Fibroblast of lung (primary cell): ENCODE data around the gene CYTH1. TPM values are rescaled to one million over a fixed set of nuclear protein-coding genes. Genes with fewer than 3 reads are reported as not detected.

Experiments used
- DNase-seq, 2 donors: peaks; one replicate each; pipeline versions ENCODE4 v3.0.0 to v3.0.0-alpha.2; 2010; ENCODE audit warnings: low read depth in 2 of 2
- H2AFZ ChIP-seq: 2 replicates; pipeline ENCODE4 v1.5.1; 2012; ENCODE audit warnings: low read length, control low read depth, inconsistent platforms
- H3K27ac ChIP-seq: 2 replicates; pipeline ENCODE4 v1.5.1; 2011; ENCODE audit warnings: low read length, control low read depth; ENCODE audit not compliant: insufficient read depth
- H3K27me3 ChIP-seq: 2 replicates; pipeline ENCODE4 v1.5.1; 2011; ENCODE audit warnings: mild to moderate bottlenecking, low read length; ENCODE audit not compliant: control insufficient read depth, insufficient read depth
- H3K36me3 ChIP-seq: 2 replicates; pipeline ENCODE4 v1.5.1; 2011; ENCODE audit warnings: low read length; ENCODE audit not compliant: control insufficient read depth, insufficient read depth
- H3K4me1 ChIP-seq: 2 replicates; pipeline ENCODE4 v1.5.1; 2011; ENCODE audit warnings: low read length; ENCODE audit not compliant: control insufficient read depth, insufficient read depth; ENCODE audit errors: extremely low read depth
- H3K4me2 ChIP-seq: 2 replicates; pipeline ENCODE4 v1.5.1; 2011; ENCODE audit warnings: low read length, control low read depth; ENCODE audit not compliant: insufficient read depth; ENCODE audit errors: extremely low read depth
- H3K4me3 ChIP-seq, 4 experiments: fragments of 200-600 bp in 1 of 4; sonication (generic) in 1 of 4; replicated peaks in 1 of 4; 2 replicates each; pipeline ENCODE4 v1.5.1; 2011 to 2016; ENCODE audit warnings: low read length in 4 of 4, low read depth in 3 of 4, mild to moderate bottlenecking in 3 of 4, control low read depth in 2 of 4, inconsistent platforms in 1 of 4, mixed read lengths in 1 of 4; ENCODE audit not compliant: insufficient read depth in 1 of 4; ENCODE audit errors: control extremely low read depth in 1 of 4
- H3K79me2 ChIP-seq: 2 replicates; pipeline ENCODE4 v1.5.1; 2012; ENCODE audit warnings: mild to moderate bottlenecking, low read length, inconsistent platforms; ENCODE audit not compliant: control insufficient read depth, insufficient read depth
- H3K9ac ChIP-seq: 2 replicates; pipeline ENCODE4 v1.5.1; 2011; ENCODE audit warnings: mild to moderate bottlenecking, low read length, control low read depth; ENCODE audit not compliant: insufficient read depth
- H3K9me3 ChIP-seq: 2 replicates; pipeline ENCODE4 v1.5.1; 2012; ENCODE audit warnings: low read depth, low read length; ENCODE audit not compliant: control insufficient read depth, insufficient read depth
- H4K20me1 ChIP-seq: 2 replicates; pipeline ENCODE4 v1.5.1; 2011; ENCODE audit warnings: low read length; ENCODE audit not compliant: control insufficient read depth, insufficient read depth; ENCODE audit errors: extremely low read depth
- EZH2 ChIP-seq: IDR thresholded peaks from 2 replicates; pipeline ENCODE4 v1.5.1; 2012; ENCODE audit warnings: low read length, control low read depth, mild to moderate bottlenecking; ENCODE audit errors: missing control alignments
- polyA plus RNA-seq, 2 donors: library from polyadenylated mRNA; depleted of rRNA in 1 of 2; stranded (reverse) in 1 of 2; unstranded in 1 of 2; fragments of >200 nt; gene quantifications; 2 replicates each; pipeline ENCODE4 v1.2.1, GENCODE V29; 2011 to 2012; ENCODE audit warnings: missing spikeins in 1 of 2
- total RNA-seq: library from RNA; depleted of rRNA; stranded (reverse); fragments of >200 nt; gene quantifications from 2 replicates; pipeline ENCODE4 v1.2.1, GENCODE V29; 2014
- TF ChIP-seq, protein P1 (sequence below), 2 donors: IDR thresholded peaks in 1 of 2; conservative IDR thresholded peaks in 1 of 2; 1 replicate in 1 of 2; 2 replicates in 1 of 2; pipeline ENCODE4 v1.5.1; 2011 to 2012; ENCODE audit warnings: low read length in 2 of 2, control low read depth in 1 of 2, inconsistent platforms in 1 of 2, low read depth in 1 of 2, mild to moderate bottlenecking in 1 of 2

The CYTH1 gene
- total and polyA plus RNA-seq, 2 donors (not counting 1 experiment from before 2014, with no cell fraction given), result 8.9 to 9.9 TPM

DNA sequence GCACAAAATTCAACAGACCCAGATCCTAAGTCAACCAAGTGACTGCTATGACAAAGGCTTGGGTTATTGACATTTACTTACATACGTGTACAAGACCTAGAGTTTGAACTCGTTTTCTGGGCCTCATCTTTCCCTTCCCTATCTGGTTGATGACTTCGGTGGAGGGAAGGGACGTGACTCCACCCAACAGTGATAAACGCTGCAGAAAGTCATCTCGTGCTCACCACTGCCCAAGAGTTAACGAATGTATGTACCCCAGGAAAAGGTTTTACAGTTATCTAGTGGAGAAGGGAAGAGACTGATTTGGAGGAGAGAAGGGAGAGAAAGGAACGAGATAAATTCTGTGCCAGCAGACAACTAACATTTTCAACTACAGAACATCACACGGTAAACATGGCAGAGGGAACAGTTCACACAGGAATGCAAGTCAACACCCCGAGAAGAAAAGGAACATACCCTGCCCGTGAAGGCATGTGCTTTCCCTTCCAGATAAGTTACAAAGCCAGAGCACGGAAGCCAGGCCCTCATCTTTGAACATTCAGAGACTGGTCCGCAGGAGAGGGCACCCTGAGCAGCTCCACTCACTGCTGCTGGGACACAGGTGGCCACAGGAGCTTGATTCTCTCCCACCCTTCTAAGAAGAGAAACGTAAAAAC, 13.9 kb upstream of the CYTH1 start:
- H3K9ac ChIP-seq, result no peak overlapping the region
- no peak for DNase-seq
- H3K79me2 ChIP-seq, result no peaks in the 10 kb centered on the region
- peaks cover 35% of the 10 kb centered on the region for H3K36me3 ChIP-seq
- no peak overlapping the region for H3K4me3 ChIP-seq
- no peak overlapping the region for H3K27ac ChIP-seq
- H3K4me2 ChIP-seq, result no peak overlapping the region
- no peaks in the 10 kb centered on the region for H4K20me1 ChIP-seq
- no peaks in the 10 kb centered on the region for H3K9me3 ChIP-seq
- no peaks in the 10 kb centered on the region for H3K4me1 ChIP-seq
- no peak overlapping the region for H2AFZ ChIP-seq
- no peaks in the 10 kb centered on the region for H3K27me3 ChIP-seq
- TF ChIP-seq, protein P1, sequence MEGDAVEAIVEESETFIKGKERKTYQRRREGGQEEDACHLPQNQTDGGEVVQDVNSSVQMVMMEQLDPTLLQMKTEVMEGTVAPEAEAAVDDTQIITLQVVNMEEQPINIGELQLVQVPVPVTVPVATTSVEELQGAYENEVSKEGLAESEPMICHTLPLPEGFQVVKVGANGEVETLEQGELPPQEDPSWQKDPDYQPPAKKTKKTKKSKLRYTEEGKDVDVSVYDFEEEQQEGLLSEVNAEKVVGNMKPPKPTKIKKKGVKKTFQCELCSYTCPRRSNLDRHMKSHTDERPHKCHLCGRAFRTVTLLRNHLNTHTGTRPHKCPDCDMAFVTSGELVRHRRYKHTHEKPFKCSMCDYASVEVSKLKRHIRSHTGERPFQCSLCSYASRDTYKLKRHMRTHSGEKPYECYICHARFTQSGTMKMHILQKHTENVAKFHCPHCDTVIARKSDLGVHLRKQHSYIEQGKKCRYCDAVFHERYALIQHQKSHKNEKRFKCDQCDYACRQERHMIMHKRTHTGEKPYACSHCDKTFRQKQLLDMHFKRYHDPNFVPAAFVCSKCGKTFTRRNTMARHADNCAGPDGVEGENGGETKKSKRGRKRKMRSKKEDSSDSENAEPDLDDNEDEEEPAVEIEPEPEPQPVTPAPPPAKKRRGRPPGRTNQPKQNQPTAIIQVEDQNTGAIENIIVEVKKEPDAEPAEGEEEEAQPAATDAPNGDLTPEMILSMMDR (conservative IDR thresholded peaks at IDR 0.05 in 1 of 2, IDR thresholded peaks at IDR 0.05 in 1 of 2; ENCODE audit: low read depth in 1 of 2, low read length in 2 of 2), result no peak
- TF ChIP-seq EZH2, result no peak

DNA sequence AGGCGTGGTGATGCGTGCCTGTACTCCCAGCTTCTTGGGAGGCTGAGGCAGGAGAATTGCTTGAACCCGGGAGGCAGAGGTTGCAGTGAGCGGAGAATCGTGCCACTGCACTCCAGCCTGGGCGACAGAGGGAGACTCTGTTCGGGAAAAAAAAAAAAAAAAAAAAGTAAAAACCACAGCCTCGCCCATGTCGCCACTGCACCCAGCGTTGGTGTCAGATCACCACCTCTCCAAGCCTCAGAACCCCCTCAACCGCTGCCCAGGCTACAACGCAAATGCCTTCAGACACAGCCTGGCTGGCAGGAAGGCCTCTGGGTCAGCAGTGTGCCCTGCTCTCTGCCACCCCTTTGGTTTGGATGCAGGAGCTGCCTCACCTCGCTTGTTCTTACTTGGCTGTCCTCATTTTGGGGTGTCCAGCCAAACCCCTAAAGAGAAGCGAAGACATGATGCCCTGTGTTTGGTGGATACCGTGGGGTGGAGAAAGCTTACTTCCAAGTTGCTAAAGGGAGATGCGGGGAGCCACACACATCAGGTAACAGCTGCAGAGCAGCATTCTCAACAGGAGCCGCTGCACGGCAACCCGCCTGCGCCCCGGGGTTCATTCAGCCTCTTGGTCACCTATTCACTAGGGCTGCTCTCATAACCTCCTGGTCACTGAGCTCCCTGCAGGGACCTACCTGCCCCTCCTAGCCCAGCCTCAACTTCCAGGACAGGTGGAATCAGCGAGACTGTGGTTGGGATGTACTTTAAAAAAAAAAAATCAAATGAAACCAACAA, 13.0 kb upstream of the CYTH1 start:
- TF ChIP-seq, protein P1 (conservative IDR thresholded peaks at IDR 0.05 in 1 of 2, IDR thresholded peaks at IDR 0.05 in 1 of 2; ENCODE audit: low read depth in 1 of 2, low read length in 2 of 2), result no peak
- no peak for TF ChIP-seq EZH2
- H3K4me1 ChIP-seq, result no peaks in the 10 kb centered on the region
- no peaks in the 10 kb centered on the region for H3K9me3 ChIP-seq
- no peak overlapping the region for H3K9ac ChIP-seq
- DNase-seq, result no peak
- H3K27ac ChIP-seq, result no peak overlapping the region
- H3K79me2 ChIP-seq, result no peaks in the 10 kb centered on the region
- H2AFZ ChIP-seq, result no peak overlapping the region
- H4K20me1 ChIP-seq, result no peaks in the 10 kb centered on the region
- no peak overlapping the region for H3K4me2 ChIP-seq
- no peak overlapping the region for H3K4me3 ChIP-seq
- H3K27me3 ChIP-seq, result no peaks in the 10 kb centered on the region
- peaks cover 35% of the 10 kb centered on the region for H3K36me3 ChIP-seq

DNA sequence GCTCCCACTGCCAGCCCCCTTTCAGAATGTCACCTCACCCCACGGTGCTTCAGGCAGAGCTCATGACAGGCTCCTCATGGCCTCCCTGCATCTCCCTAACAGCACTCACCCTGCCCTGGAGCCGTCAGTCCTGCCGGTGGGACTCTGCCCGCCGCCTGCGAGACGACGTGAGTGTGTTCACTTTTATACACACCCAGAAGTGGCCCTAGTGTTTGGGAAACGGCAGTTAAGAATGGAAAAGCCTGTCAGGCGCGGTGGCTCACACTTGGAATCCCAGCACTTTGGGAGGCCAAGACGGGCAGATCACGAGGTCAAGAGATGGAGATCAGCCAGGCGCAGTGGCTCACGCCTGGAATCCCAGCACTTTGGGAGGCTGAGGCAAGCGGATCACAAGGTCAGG, 12.3 kb upstream of the CYTH1 start:
- Histone ChIP-seq H3K27me3 (no peaks in the 10 kb centered on the region), H3K4me2 (no peak overlapping the region), H2AFZ (no peak overlapping the region), H3K9me3 (no peaks in the 10 kb centered on the region), H3K4me1 (peaks cover 6% of the 10 kb centered on the region), H3K9ac (no peak overlapping the region), H3K36me3 (peaks cover 33% of the 10 kb centered on the region), H3K4me3 (no peak overlapping the region), H3K27ac (no peak overlapping the region), H4K20me1 (no peaks in the 10 kb centered on the region), H3K79me2 (no peaks in the 10 kb centered on the region)
- DNase-seq, result no peak
- TF ChIP-seq, protein P1 (conservative IDR thresholded peaks at IDR 0.05 in 1 of 2, IDR thresholded peaks at IDR 0.05 in 1 of 2; ENCODE audit: low read depth in 1 of 2, low read length in 2 of 2), result no peak
- TF ChIP-seq EZH2, result no peak
